Activated CD4-positive, alpha-beta T cell treated with anti-CD3 and anti-CD28 coated beads for 1 hour (primary cell): Measurements from ENCODE around the gene ZNF133.
"Not testable (repeated sequence)": the region's sequence is repeated elsewhere in the genome, so short reads cannot be mapped to it uniquely, and the experiment has no call there.

Source experiments
- DNase-seq: peaks from one replicate; pipeline ENCODE4 v3.0.0-alpha.2; 2020

ZNF133 gene

DNA sequence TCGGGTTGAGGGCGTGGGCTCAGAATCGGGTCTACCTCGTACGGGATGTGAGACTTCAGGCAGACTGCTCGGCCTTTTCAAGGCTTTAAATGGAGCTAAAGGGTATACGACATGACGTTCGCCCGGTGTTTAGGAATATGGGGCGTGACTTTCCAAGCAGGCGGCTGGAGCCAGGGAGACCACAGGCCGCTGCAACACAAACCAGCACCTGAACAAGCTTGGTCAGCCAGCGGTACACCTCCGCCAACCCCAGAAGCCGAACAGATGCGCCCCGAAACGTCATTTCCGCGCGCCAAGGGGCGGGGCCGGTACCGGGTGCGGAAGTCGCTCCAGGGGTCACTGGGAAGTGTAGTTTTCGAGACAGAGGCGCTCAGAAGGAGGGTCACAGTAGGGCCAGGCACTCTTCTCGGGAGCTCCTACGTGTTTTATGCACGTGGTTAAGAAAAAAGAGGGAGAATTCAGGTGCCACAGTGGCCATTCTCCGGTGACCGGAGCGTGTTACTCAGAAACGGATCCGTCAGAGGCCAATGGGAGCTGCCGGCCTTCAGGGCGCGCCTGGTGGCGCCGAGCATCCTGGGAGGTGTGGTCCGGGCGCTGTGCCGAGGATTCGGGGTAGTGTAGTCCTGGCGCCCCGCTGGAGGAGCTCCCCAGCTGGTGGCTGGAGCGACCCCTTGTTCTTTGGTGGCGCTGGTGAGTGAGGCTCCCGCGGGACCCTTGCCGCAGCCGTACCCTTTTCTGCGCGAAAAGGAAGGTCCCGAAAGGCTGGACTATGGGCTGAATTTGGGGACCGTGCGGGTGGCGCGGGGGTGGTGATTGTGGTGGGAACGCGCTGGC lies at the start of gene ZNF133:
TSS of gene ZNF133 (plus strand) at position 613 of the 834 bp plus-strand sequence. CDS start 17,160 bp downstream, outside the sequence.
- peak; percentile 95 for DNase-seq

DNA sequence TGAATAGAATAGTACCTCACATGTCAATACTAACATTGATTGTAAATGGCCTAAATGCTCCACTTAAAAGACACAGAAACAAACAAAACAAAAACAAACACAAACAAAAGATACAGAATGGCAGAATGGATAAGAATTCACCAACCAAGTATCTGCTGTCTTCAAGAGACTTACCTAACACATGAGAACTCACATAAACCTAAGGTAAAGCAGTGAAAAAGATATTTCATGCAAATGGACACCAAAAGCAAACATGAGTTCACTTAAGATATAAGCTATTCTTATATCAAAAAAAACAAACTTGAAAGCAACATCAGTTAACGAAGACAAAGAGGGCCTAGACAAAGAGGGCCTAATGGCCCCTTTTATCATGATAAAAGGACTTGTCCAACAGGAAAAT lies 47.3 kb upstream of the ZNF133 start:
- no peak for DNase-seq

- no peak for DNase-seq
Observed at GRCh38 chr20:18243802-18244201, 44.5 kb upstream of the ZNF133 start.

- DNase-seq = not testable (repeated sequence)
Observed at GRCh38 chr20:18248545-18248944, 39.8 kb upstream of the ZNF133 start.

DNA sequence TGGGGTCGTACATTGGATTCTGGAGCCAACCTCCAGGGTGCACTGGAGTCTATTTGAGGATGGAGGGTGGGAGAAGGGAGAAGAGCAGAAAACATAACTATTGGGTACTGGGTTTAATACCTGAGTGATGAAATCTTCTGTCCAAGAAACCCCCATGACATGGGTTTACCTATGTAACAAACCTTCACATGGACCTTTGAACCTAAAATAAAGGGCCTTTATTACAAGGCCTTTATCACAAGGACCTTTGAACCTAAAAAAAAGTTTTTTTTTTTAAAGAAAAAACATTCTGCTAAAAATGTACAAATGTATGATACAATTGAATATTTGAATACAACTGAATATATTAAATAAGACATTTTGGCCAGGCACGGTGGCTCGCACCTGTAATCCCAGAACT lies 38.1 kb upstream of the ZNF133 start:
- DNase-seq = no peak

DNA sequence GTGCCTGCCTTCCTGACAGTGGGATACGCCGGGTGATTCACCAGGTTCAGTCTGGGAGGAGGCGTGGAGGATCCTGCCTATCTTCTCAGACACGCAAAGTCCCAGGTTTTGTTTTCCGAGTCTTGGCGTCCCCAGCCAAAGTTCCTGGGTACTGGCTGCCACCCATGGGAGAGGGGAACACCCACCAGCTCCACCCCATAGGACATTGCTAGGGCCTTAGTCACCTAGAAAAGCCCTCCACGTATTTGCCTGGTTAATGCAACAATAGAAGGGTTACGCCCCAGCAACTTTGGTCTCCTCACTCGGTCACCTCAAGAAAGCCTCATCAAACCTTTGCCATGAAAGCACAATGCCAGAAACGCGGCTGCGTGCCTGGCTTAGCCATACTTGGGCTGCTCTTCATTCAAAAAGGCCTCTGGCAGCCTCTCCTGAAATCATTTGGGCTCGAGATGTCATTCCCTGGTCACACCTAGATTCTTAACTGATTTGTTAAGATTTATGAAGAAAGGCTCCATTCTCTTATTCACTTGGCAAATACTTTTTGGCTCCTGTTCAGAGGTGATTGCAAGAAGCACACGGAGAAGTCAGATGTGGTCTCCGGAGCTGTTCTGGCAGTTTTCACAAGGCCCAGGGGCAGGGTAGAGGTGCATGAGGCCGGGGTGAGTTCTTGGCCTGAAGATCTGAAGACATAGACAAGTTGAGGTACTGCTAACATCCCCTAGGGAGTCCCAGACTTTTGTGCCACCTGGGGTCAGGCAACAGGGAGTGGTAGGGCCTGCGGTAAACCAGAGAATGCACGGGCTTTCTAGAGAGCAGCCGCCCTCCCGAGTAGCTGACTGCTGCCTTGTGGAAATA lies 35.5 kb upstream of the ZNF133 start:
- DNase-seq = no peak

DNA sequence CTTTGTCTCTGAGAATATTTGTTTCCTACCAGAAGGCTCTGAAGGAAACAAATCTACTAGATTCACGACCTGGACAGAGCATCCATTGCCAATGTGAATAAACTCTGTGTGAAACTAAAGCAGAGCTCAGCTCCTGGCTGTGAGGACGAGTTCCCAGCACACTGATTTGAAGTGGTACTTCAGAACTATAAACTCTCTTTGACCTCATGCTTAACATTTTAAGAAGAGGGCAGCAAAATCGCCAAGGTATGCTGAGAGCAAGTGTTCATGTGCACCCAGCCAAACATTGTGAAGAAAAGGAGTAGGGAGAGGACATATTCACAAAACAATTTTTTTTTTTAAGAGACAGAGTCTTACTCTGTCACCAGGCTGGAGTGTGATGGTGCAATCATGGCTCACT lies 33.7 kb upstream of the ZNF133 start:
- DNase-seq = no peak

- DNase-seq = no peak
Observed at GRCh38 chr20:18255526-18255925, 32.8 kb upstream of the ZNF133 start.

DNA sequence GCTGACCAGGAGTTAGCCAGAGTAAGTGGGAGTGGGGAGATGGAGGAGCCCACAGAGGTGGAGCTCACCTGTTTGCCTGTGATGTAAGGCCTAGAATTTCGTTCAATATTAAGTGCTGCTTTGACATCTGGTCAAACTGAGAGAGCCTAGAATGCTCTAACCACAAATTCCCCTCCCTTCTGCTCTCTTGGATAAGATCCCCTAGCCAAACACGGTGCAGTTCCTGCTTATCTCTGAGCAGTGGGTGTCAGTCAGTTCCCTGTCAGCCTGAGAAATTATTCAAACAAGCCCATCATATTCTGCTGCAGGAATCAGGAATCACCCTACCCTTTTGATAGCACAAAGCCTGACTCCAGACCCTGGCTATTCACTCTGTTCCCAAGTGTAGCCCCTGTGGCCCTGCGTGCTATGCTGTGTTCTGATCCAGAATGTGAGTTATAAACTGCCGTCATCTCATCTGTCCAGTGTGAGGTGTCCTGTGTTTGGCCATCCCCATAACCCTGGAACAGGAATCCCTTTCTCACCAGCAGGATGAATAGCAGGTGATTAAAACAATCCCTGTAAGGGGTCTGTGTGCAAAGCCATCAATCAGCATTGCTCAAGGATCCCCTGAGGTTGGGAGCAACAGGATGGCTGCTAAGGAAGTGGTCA lies 31.8 kb upstream of the ZNF133 start:
- no peak for DNase-seq

DNA sequence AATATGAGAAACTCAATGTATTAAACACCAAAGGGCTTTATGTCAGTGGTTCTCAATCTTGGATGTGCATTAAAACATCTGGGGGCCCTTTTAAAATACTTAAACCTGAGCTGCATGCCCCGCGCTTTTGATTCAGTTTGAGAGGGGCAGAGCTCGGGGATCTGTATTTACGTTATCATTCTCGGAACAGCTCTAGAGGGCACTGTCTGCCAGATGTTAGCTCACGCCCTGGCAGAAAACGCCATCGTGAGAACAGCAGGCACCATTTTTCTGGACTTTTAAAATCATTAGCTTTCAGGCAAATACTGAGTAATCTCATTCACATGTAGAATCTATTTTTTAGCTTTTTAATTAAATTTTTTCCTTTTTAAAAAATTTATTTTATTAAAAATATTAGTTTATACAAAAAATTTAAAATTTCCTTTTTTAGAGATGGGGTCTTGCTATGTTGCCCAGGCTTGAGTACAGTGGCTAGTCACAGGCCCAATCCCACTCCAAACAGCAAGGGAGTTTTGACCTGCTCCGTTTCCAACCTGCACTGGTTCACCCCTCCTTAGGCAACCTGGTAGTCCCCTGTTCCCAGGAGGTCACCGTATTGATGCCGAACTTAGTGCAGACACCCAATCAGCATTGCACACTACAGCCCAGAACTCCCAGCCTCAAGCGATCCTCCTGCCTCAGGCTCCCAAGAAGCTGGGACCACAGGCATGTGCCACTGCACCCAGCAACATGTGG lies 30.0 kb upstream of the ZNF133 start:
- DNase-seq = no peak

- no peak for DNase-seq
Observed at GRCh38 chr20:18259730-18260129, 28.6 kb upstream of the ZNF133 start.

DNA sequence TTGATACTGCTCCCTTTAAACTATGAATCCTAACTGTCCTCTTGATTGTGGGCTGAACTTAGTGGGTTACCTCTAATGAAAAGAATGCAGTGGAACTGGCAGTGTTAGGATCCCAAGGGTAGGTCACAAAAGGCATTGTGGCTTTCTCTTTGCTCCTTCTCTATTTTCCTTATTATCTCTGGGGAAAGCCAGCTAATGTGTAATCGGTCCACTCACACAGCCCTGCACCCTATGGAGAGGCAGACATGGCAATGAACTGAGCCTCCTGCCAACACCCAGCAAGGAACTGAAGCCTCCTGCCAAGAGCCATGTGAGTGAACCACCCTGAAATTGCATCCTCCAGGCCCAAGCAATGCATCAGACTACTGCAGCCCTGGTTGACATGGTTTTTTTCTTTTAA lies 24.6 kb upstream of the ZNF133 start:
- DNase-seq = no peak

- DNase-seq = no peak
Observed at GRCh38 chr20:18265441-18265840, 22.9 kb upstream of the ZNF133 start.

GRCh38 chr20:18266282-18266681 lies 22.0 kb upstream of the ZNF133 start:
- no peak for DNase-seq

GRCh38 chr20:18267815-18268214 lies 20.5 kb upstream of the ZNF133 start:
- DNase-seq = no peak

GRCh38 chr20:18271160-18271559 lies 17.2 kb upstream of the ZNF133 start:
- no peak for DNase-seq

- DNase-seq = no peak
Observed at GRCh38 chr20:18272451-18272850, 15.9 kb upstream of the ZNF133 start.

DNA sequence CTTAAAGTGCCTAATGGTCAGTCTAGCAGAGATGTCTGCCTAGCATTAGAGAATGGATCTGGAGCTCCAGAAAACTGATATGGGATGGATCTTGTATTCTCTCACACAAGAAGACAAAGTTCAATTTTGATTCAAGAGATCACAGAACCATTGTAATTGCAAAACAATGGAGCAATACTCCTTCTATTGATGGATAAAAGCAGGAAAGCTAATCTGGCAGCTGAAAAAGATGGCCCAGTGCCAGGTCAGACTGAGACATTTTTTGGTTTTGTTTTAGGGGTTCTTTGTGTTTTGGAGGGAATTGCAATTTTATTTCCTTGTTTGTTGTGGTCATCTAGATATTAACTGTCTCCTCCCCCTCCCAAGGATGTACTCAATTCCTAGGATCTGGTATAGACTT lies 14.6 kb upstream of the ZNF133 start:
- no peak for DNase-seq

DNA sequence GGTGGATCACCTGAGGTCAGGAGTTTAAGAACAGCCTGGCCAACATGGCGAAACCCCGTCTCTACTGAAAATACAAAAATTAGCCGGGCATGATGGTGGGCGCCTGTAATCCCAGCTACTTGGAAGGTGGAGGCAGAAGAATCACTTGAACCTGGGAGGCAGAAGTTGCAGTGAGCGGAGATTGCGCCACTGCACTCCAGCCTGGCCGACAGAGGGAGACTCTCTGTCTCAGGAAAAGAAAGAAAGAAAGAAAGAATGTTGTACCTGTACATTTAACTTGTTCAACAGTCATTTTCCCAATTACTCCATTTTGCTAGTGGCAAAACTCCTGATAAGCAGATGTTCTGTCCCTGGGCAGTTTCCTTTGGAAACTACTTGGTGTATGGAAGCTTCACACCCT lies 12.4 kb upstream of the ZNF133 start:
- DNase-seq = not testable (repeated sequence)

- peak; percentile 33 for DNase-seq
Observed at GRCh38 chr20:18276821-18277220, 11.5 kb upstream of the ZNF133 start.

GRCh38 chr20:18279242-18279641 lies 9.1 kb upstream of the ZNF133 start:
- no peak for DNase-seq

GRCh38 chr20:18284805-18285533 lies 3.4 kb upstream of the ZNF133 start:
- no peak for DNase-seq
